ENCODE data around the gene KIF26B. TPM values are rescaled to one million over a fixed set of nuclear protein-coding genes. Genes with fewer than 3 reads are reported as not detected.
"Not testable (repeated sequence)": the region's sequence is repeated elsewhere in the genome, so short reads cannot be mapped to it uniquely, and the experiment has no call there.

The KIF26B gene
- total RNA-seq, 8 experiments from 2014 or later = 0.25 to 21.5 (median 10.2) TPM

DNA sequence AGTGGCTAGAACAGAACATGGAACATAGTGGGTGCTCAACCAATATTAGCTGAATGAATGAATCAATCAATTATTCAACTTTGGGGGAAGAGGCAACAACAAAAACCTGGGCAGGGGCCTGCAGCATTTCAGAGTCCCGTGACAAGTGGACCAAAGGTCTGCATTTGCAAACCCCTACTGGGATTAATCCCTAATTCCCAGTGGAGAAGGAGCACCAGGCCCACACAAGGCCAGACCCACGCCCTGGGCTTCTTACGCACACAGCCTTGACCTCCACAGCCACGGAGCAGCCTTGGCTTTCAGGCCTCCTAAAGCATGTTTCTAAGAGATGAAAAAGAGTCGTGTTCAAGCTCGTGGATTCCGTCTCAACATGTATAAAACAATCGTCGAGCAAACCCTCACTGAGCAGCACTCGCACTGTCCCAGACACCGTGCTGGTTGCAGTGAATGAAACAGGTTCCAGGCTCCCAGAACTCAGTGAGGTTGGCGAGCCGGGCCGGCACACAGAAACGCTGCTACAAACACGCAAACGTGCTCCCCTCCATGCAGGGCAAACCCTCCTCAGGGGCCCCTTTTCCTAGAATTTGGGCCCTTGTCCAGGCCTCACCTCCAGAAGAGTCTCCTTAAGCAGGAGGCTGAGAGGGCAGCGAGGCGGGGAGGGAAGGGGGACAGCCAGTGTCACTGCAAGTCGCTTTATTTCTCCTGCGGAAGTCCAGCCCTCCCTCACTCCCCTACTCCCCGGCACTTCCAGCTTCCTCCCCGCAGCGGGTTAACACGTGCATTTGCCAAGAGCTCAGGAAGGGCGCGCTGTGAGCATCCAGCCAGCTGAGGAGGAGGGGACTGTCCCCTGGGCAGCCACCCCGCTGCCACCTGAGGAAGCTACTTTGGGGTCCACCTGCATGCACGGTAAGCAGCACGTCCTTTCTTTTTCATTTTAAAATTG is 556.4 kb downstream of the KIF26B start:
- Histone ChIP-seq H3K4me3 (no peak overlapping the region), H3K4me1 (replicated peaks in 1 of 2) (peaks cover 0 to 11% of the 10 kb centered on the region in 2 donors), H3K27ac (no peak overlapping the region)
- no peak for ATAC-seq (replicated peaks in 6 of 8)
- in situ Hi-C loops (cut with MboI; ENCODE audit: low pct_unique_long_range_greater_than_20kb in 2 of 9, low sequenced_read_pairs in 9 of 9, unreplicated experiment in 9 of 9) = no loop called here
- 0 to 84% (median 72%) methylated on average over 1 to 16 of the region's 30 CpGs; no CpG with 5 or more reads in 3 of the 10 experiments for whole genome bisulfite sequencing, 10 experiments

DNA sequence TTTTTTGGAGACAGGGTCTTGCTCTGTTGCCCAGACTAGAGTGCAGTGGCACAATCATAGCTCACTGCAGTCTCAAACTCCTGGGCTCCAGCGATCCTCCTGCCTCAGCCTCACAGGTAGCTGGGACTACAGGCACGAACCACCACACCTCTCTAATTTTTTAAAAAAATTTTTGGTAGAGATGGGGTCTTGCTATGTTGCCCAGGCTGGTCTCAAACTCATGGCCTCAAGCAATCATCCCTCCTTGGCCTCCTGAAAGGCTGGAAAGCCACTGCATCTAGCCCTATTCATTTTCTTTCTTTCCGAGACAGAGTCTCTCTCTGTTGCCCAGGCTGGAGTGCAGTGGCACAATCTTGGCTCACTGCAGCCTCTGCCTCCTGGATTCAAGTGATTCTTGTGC is 559.2 kb downstream of the KIF26B start:
- ATAC-seq (replicated peaks in 6 of 8); H3K4me3 ChIP-seq; H3K27ac ChIP-seq; in situ Hi-C loops (cut with MboI; ENCODE audit: low pct_unique_long_range_greater_than_20kb in 2 of 9, low sequenced_read_pairs in 9 of 9, unreplicated experiment in 9 of 9): not testable (repeated sequence)
- WGBS, 10 experiments = 94 to 100% (median 100%) methylated on average over 2 to 3 of the region's 3 CpGs; no CpG with 5 or more reads in 7 of the 10 experiments
- peaks cover 7 to 13% of the 10 kb centered on the region in 2 donors for H3K4me1 ChIP-seq (replicated peaks in 1 of 2)

DNA sequence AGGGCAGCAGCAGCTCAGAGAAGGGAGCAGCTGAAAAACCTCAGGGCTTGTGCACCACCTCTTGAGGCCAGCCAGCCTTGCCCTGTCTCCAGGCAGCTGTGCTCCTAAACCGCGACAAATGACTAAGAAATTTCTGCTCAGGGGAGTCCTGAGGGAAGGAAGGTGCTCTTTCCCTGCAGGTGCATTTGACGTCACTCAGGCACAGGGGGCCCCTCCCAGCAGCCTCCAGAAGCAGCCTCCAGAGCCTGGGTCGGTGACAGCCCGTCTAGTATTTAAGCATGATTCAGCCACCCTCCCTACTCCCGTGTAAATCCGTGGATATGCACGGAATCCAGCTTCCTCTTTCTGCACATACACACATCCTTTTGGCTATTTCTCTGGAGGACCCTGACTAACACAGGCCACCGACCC is 560.5 kb downstream of the KIF26B start:
- 33 to 88% (median 71%) methylated on average over 1 to 9 of the region's 9 CpGs; no CpG with 5 or more reads in 4 of the 10 experiments for WGBS, 10 experiments
- ATAC-seq (replicated peaks in 6 of 8) = peak in 2 of 8 experiments; percentile 45 to 68
- in situ Hi-C loops (cut with MboI; ENCODE audit: low pct_unique_long_range_greater_than_20kb in 2 of 9, low sequenced_read_pairs in 9 of 9, unreplicated experiment in 9 of 9) = no loop called here
- peaks cover 0 to 13% of the 10 kb centered on the region in 2 donors for H3K4me1 ChIP-seq (replicated peaks in 1 of 2)
- H3K4me3 ChIP-seq = no peak overlapping the region
- H3K27ac ChIP-seq = no peak overlapping the region

DNA sequence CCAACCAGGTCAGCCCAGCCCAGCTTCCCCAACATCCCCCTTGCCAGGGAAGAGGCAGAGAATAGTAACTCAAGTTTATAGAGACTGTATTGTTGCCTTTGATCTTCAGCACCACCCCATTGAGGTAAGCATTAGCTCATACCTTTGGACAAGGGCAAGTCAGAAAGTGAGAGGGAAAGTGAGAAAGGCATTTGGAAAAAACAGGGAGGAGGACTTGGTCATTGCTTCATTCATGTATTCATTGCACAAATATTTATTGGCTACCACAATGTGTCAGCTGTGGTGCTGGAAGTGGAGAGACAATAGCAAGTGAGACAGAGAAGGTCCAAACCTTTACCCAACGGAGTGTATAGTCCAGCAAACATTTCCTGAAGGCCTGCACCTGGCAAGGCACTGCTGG is 561.2 kb downstream of the KIF26B start:
- ATAC-seq (replicated peaks in 6 of 8) = peak in 2 of 8 experiments; percentile 81 to 90
- 80% methylated on average over 1 of the region's 1 CpG; no CpG with 5 or more reads in 9 of the 10 experiments for WGBS, 10 experiments
- H3K27ac ChIP-seq = no peak overlapping the region
- in situ Hi-C loops (cut with MboI; ENCODE audit: low pct_unique_long_range_greater_than_20kb in 2 of 9, low sequenced_read_pairs in 9 of 9, unreplicated experiment in 9 of 9) = no loop called here
- H3K4me1 ChIP-seq (replicated peaks in 1 of 2) = peaks cover 0 to 13% of the 10 kb centered on the region in 2 donors
- no peak overlapping the region for H3K4me3 ChIP-seq

DNA sequence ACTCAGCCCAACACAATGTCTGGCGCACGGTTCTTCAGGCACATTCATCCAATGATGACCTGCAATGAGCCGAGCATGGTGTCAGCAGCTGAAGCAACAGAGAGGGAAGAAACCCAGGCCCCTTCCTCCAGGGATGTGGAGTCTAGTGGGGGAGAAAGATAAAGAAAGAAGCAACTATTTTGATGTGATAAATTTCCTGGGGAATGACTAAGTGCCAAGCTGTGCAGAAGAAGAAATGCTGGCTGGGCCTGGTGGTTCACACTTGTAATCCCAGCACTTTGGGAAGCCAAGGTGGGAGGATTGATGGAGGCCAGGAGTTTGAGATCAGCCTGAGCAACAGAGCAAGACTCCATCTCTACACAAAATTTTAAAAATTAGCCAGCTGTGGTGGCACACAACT is 561.8 kb downstream of the KIF26B start:
- H3K27ac ChIP-seq = no peak overlapping the region
- ATAC-seq (replicated peaks in 6 of 8) = no peak
- in situ Hi-C loops (cut with MboI; ENCODE audit: low pct_unique_long_range_greater_than_20kb in 2 of 9, low sequenced_read_pairs in 9 of 9, unreplicated experiment in 9 of 9) = no loop called here
- peaks cover 0 to 13% of the 10 kb centered on the region in 2 donors for H3K4me1 ChIP-seq (replicated peaks in 1 of 2)
- no peak overlapping the region for H3K4me3 ChIP-seq
- 84 to 100% (median 98%) methylated on average over 1 to 3 of the region's 3 CpGs; no CpG with 5 or more reads in 5 of the 10 experiments for WGBS, 10 experiments

DNA sequence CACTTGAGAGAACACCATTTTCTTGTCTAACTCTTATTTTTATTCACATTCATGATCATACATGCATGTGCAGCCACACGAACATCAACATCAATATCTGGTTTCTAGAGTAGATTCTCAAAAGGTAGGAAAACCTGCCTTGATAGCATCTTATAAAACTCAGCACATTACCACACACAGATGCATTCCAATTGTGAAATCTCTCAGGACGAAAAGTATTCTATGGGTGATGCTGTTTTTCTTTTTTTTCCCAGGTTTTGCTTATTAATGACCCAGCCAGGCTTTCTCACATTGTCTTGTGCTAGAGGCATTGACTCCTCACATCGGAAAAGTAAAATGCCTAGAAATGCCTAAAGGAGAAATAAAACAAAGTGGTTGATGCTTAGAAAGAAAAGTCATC is 562.8 kb downstream of the KIF26B start:
- H3K4me3 ChIP-seq = no peak overlapping the region
- peaks cover 0 to 13% of the 10 kb centered on the region in 2 donors for H3K4me1 ChIP-seq (replicated peaks in 1 of 2)
- in situ Hi-C loops (cut with MboI; ENCODE audit: low pct_unique_long_range_greater_than_20kb in 2 of 9, low sequenced_read_pairs in 9 of 9, unreplicated experiment in 9 of 9) = no loop called here
- ATAC-seq (replicated peaks in 6 of 8) = no peak
- 14 to 100% (median 81%) methylated on average over 1 to 3 of the region's 3 CpGs for WGBS, 10 experiments
- H3K27ac ChIP-seq = no peak overlapping the region

DNA sequence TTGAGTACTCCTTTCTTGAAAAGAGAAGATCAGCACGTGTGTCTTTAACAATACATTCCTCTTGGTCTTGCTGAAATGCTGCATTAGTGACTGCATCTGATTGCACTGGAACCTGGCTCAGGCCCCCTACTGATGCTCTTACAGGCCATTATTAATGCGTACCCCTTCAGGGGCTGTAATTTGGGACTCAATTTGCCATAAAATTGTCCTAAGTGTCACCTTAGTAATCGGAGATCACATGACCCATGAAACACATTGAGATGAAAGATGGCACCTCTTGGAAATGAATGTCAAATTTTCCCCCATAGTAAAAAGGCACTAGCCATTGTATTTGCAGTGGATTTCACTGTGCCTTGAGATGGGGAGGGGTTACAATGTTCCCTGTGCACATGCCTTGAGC is 563.3 kb downstream of the KIF26B start:
- peak in 3 of 8 experiments; percentile 18 to 32 (median 32) for ATAC-seq (replicated peaks in 6 of 8)
- in situ Hi-C loops (cut with MboI; ENCODE audit: low pct_unique_long_range_greater_than_20kb in 2 of 9, low sequenced_read_pairs in 9 of 9, unreplicated experiment in 9 of 9) = no loop called here
- Histone ChIP-seq H3K4me1 (replicated peaks in 1 of 2) (peaks cover 0 to 13% of the 10 kb centered on the region in 2 donors), H3K4me3 (no peak overlapping the region), H3K27ac (no peak overlapping the region)
- 17 to 76% (median 58%) methylated on average over 1 to 3 of the region's 3 CpGs; no CpG with 5 or more reads in 1 of the 10 experiments for WGBS, 10 experiments

DNA sequence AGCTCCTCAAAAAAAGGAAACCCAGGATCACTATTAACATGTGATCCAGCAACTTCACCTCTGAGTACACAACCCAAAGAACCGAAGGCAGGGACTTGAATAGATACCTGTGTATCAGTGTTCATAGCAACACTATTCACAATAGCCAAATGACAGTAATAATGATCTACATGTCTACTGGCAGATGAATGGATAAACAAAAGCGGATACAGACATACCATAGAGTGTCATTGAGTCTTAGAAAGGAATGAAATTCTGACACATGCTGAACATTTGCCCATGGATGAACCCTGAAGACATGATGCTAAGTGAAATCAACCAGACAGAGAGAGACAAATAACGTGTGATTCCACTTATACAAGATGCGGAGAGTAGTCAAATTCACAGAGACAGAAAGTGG is 564.2 kb downstream of the KIF26B start:
- no peak overlapping the region for H3K4me3 ChIP-seq
- no peak for ATAC-seq (replicated peaks in 6 of 8)
- in situ Hi-C loops (cut with MboI; ENCODE audit: low pct_unique_long_range_greater_than_20kb in 2 of 9, low sequenced_read_pairs in 9 of 9, unreplicated experiment in 9 of 9) = no loop called here
- no peak overlapping the region for H3K27ac ChIP-seq
- 58 to 100% (median 93%) methylated on average over 3 to 4 of the region's 4 CpGs for WGBS, 10 experiments
- peaks cover 0 to 13% of the 10 kb centered on the region in 2 donors for H3K4me1 ChIP-seq (replicated peaks in 1 of 2)

DNA sequence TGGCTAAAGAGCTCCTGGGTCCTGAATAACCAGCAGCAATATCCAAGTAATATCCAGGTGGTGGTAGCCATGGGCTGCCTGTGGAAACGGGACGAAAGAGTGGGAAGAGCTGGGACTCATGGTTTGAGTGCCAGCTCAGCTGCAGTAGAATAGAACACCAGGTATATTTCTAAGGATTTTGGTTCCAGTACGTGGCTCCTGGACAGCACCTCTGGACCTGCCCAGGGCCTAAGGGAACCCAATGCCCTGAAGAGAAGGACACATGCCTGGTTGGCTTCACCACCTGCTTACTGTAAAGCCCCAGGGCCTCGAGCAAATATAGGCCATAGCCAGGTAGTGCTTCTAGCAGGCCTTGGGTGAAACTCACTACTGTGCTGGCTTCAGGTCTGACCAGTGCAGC is 566.7 kb downstream of the KIF26B start:
- in situ Hi-C loops (cut with MboI; ENCODE audit: low pct_unique_long_range_greater_than_20kb in 2 of 9, low sequenced_read_pairs in 9 of 9, unreplicated experiment in 9 of 9) = no loop called here
- peaks cover 0 to 13% of the 10 kb centered on the region in 2 donors for H3K4me1 ChIP-seq (replicated peaks in 1 of 2)
- H3K4me3 ChIP-seq = no peak overlapping the region
- no peak overlapping the region for H3K27ac ChIP-seq
- 46 to 93% (median 73%) methylated on average over 2 to 3 of the region's 4 CpGs; no CpG with 5 or more reads in 5 of the 10 experiments for WGBS, 10 experiments
- no peak for ATAC-seq (replicated peaks in 6 of 8)

DNA sequence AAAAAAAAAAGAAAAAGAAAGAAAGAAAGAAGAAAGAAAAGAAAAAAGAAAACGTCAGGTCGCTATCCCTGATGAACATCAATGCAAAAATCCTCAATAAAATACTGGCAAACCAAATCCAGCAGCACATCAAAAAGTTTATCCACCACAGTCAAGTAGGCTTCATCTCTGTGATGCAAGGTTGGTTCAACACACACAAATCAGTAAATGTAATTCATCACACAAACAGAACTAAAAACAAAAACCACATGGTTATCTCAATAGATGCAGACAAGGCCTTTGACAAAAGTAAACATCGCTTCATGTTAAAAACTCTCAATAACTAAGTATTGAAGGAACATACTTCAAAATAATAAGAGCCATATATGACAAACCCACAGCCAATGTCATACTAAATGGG is 573.2 kb downstream of the KIF26B start:
- not testable (repeated sequence) for H3K4me3 ChIP-seq; H3K27ac ChIP-seq; H3K4me1 ChIP-seq (replicated peaks in 1 of 2); ATAC-seq (replicated peaks in 6 of 8)
- in situ Hi-C loops (cut with MboI; ENCODE audit: low pct_unique_long_range_greater_than_20kb in 2 of 9, low sequenced_read_pairs in 9 of 9, unreplicated experiment in 9 of 9) = loop anchor here in 1 of 9 experiments (25.0 kb wide), 1 partner anchor 259 kb away; no protein-coding TSS in a partner anchor
- 13 to 100% (median 84%) methylated on average over 1 to 3 of the region's 3 CpGs for WGBS, 10 experiments

DNA sequence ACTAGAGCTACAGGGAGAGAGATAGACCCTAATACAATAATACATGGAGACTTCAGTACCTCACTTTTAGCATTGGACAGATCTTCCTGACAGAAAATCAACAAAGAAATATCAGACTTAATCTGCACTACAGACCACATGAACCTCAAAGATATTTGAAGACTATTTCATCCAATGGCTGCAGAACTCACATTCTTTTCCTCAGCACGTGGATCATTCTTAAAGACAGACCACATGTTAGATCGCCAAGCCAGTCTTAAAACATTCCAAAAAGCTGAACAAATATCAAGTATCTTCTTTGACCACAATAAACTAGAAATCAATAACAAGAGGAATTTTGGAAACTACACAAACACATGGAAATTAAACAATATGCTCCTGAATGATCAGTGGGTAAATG is 576.0 kb downstream of the KIF26B start:
- H3K4me3 ChIP-seq = no peak overlapping the region
- H3K27ac ChIP-seq = no peak overlapping the region
- WGBS, 10 experiments = 20 to 100% (median 74%) methylated on average over 1 to 2 of the region's 2 CpGs
- no peaks in the 10 kb centered on the region for H3K4me1 ChIP-seq (replicated peaks in 1 of 2)
- ATAC-seq (replicated peaks in 6 of 8) = no peak
- in situ Hi-C loops (cut with MboI; ENCODE audit: low pct_unique_long_range_greater_than_20kb in 2 of 9, low sequenced_read_pairs in 9 of 9, unreplicated experiment in 9 of 9) = loop anchor here in 1 of 9 experiments (25.0 kb wide), 1 partner anchor 256 kb away; no protein-coding TSS in a partner anchor

DNA sequence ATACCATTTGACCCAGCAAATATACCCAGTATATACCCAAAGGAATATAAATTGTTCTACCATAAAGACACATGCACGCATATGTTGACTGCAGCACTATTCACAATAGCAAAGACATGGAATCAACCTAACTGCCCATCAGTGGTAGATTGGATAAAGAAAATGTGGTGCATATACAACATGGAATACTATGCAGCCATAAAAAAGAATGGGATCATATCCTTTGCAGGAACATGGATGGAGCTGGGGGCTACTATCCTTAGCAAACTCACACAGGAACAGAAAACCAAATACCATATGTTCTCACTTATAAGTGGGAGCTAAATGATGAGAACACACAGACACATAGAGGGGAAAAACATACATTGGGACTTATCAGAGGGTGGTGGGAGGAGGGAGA is 585.6 kb downstream of the KIF26B start:
- H3K27ac ChIP-seq; H3K4me3 ChIP-seq; ATAC-seq (replicated peaks in 6 of 8): not testable (repeated sequence)
- 57 to 100% (median 100%) methylated on average over 1 of the region's 1 CpG for whole genome bisulfite sequencing, 10 experiments
- in situ Hi-C loops (cut with MboI; ENCODE audit: low pct_unique_long_range_greater_than_20kb in 2 of 9, low sequenced_read_pairs in 9 of 9, unreplicated experiment in 9 of 9) = loop anchor here in 1 of 9 experiments (25.0 kb wide), 1 partner anchor 247 kb away; no protein-coding TSS in a partner anchor
- H3K4me1 ChIP-seq (replicated peaks in 1 of 2) = peaks cover 8 to 17% of the 10 kb centered on the region in 2 donors

DNA sequence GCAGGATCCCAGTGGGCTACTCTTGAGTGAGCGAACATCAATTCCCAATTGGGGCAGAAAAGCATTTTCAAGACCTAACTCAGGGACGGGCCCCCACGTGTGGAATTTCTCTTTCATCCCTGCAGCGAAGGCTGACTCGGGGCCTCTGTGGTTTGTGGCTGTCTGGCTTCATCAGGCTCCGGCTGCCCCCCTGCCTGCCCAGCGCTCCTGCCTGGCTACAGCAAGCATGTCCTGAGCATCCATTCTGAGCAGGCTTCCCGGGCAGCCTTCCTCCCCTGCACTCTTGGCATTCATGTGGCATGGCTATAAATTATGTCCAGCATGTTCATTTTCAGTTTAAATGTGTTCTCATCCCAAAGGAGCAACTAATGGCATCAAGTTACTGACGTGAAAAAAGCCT is 588.1 kb downstream of the KIF26B start:
- 7 to 64% (median 40%) methylated on average over 1 to 9 of the region's 9 CpGs; no CpG with 5 or more reads in 2 of the 10 experiments for WGBS, 10 experiments
- Histone ChIP-seq H3K4me3 (no peak overlapping the region), H3K4me1 (replicated peaks in 1 of 2) (peaks cover 8 to 17% of the 10 kb centered on the region in 2 donors), H3K27ac (peak overlapping the region; percentile 5 to 21)
- in situ Hi-C loops (cut with MboI; ENCODE audit: low pct_unique_long_range_greater_than_20kb in 2 of 9, low sequenced_read_pairs in 9 of 9, unreplicated experiment in 9 of 9) = loop anchor here in 1 of 9 experiments (25.0 kb wide), 1 partner anchor 244 kb away; no protein-coding TSS in a partner anchor
- peak in 5 of 8 experiments; percentile 97 to 100 (median 99) for ATAC-seq (replicated peaks in 6 of 8)

Data from motor neuron (in vitro differentiated cells).